IMR-90 (cell line): ENCODE measurements around the gene MYBPC3. TPM values are rescaled to one million over a fixed set of nuclear protein-coding genes. Genes with fewer than 3 reads are reported as not detected.

Source experiments
- MAFK ChIP-seq: IDR thresholded peaks from 2 replicates; pipeline ENCODE4 v1.6.1; 2012; ENCODE audit warnings: low read depth, low read length, improper control_type of control experiment
- MXI1 ChIP-seq: IDR thresholded peaks from 2 replicates; pipeline ENCODE4 v1.6.1; 2012; ENCODE audit warnings: low read depth, mild to moderate bottlenecking, low read length, moderate library complexity, borderline replicate concordance
- polyA plus RNA-seq, 3 experiments: library from polyadenylated mRNA; depleted of rRNA; stranded (reverse); fragments of >200 nt; gene quantifications; 2 replicates each; pipeline ENCODE4 v1.2.3, GENCODE V29; 2012; ENCODE audit warnings: low replicate concordance in 1 of 3
- total RNA-seq: library from RNA; depleted of rRNA; stranded (reverse); fragments of >200 nt; gene quantifications from 2 replicates; pipeline ENCODE4 v1.2.3, GENCODE V29; 2012
- TF ChIP-seq, protein P1 (sequence below): conservative IDR thresholded peaks from 2 replicates; pipeline ENCODE4 v1.5.1; 2012; ENCODE audit warnings: mild to moderate bottlenecking, low read depth, low read length, improper control_type of control experiment

The MYBPC3 gene
- total and polyA plus RNA-seq, 2 of the 4 experiments (the other 2 are of a cell fraction), result not detected

DNA sequence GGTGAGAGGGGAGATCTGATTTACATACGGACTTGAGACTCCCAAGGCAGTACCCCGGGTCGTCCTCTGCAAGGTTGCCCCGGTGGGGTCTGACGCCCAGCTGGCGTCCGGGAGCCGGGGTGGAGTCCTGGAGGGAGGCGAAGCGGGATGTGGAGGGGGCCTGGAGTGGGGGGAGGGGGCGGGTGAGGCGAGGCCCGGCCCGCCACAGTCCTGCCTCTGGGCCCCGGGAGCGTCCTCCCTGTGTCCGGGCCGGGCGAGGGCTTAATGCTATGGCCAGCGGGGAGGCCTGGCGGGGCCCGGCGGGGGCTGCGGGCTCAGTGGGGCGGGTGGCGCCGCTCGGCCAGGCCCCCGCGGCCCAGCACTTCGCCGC lies 2.4 kb upstream of the MYBPC3 start (continued):
- TF ChIP-seq, protein P1, sequence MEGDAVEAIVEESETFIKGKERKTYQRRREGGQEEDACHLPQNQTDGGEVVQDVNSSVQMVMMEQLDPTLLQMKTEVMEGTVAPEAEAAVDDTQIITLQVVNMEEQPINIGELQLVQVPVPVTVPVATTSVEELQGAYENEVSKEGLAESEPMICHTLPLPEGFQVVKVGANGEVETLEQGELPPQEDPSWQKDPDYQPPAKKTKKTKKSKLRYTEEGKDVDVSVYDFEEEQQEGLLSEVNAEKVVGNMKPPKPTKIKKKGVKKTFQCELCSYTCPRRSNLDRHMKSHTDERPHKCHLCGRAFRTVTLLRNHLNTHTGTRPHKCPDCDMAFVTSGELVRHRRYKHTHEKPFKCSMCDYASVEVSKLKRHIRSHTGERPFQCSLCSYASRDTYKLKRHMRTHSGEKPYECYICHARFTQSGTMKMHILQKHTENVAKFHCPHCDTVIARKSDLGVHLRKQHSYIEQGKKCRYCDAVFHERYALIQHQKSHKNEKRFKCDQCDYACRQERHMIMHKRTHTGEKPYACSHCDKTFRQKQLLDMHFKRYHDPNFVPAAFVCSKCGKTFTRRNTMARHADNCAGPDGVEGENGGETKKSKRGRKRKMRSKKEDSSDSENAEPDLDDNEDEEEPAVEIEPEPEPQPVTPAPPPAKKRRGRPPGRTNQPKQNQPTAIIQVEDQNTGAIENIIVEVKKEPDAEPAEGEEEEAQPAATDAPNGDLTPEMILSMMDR, result no peak
- TF ChIP-seq MXI1, result no peak
- TF ChIP-seq MAFK, result no peak
